ENCODE measurements around the gene BRAF.

- TF ChIP-seq YY1 (IDR thresholded peaks at IDR 0.05; ENCODE audit: insufficient read depth, insufficient read length): no peak
- TF ChIP-seq ZNF274 (IDR thresholded peaks at IDR 0.05; ENCODE audit: low read depth, low read length): no peak
Measured at GRCh38 chr7:140694592-140694991, 230.1 kb downstream of the BRAF start.
